Activated CD8-positive, alpha-beta memory T cell treated with anti-CD3 and anti-CD28 coated beads for 36 hours (primary cell): ENCODE data around the gene PITPNM3. TPM values are rescaled to one million over a fixed set of nuclear protein-coding genes. Genes with fewer than 3 reads are reported as not detected.

Source experiments
- CTCF ChIA-PET: fragments of 350-600 bp; sonication (Branson Sonifier 250); formaldehyde crosslinking; loops from one replicate; lab custom pipeline; 2021; ENCODE audit warnings: antibody characterized with exemption; lab: Charles Lee
- POLR2A ChIA-PET: fragments of 350-600 bp; sonication (Branson Sonifier 250); formaldehyde crosslinking; loops from one replicate; lab custom pipeline; 2021; ENCODE audit warnings: antibody characterized with exemption; lab: Charles Lee
- total RNA-seq, 2 experiments: library from RNA; stranded (reverse); gene quantifications; one replicate each; pipeline ENCODE4 v1.2.3, GENCODE V29; 2021

Gene PITPNM3
- total RNA-seq, 2 experiments from 2014 or later = 0.44 to 0.59 TPM

DNA sequence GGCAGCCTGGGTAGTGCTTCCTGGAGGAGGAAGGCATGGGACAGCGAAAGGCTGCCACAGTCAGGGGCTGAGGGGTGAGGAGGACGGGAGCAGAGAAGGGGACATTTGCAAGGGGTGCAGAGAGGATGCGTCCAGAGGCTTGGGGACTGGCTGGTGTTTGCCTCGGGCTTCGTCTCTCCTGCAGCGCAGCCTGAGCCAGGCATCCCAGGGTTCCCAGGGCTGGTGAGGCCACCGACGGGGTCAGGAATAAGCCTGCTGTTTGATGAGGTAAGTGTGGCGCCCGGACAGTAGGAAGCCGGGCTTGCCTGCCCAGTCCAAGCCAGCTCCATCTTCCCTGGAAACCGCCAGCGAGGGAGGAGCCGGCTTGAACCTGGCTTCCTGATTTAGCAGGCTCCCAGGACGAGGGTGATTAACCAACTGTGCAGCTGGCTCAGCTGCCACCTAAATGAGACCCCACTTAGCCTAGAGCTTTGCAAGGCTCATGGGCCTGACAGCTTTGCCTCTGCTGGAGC is 47.8 kb downstream of the PITPNM3 start:
- ChIA-PET POLR2A (no interaction called here), CTCF (no interaction called here)

DNA sequence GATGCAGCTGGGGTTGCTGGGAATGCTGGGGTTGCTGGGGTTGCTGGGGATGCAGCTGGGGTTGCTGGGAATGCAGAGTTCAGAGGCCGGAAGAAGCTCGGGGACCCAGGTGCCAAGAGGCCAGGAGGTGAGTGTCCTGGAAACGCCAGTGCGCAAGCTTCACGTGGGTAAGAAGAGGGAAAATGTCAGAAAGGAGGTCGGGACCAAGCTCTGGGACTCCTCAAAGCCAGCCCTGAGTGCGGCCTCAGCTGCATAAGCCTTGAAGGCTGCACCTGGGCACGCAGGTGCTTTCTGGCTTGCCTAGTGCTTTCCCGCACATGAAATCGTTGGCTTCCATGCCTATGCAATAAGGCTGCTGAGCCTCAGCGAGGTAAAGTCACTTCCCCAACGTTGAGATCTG is 48.3 kb downstream of the PITPNM3 start:
- ChIA-PET CTCF (no interaction called here), POLR2A (no interaction called here)

GRCh38 chr17:6507535-6507934 is 48.8 kb downstream of the PITPNM3 start:
- ChIA-PET POLR2A (no interaction called here), CTCF (no interaction called here)

DNA sequence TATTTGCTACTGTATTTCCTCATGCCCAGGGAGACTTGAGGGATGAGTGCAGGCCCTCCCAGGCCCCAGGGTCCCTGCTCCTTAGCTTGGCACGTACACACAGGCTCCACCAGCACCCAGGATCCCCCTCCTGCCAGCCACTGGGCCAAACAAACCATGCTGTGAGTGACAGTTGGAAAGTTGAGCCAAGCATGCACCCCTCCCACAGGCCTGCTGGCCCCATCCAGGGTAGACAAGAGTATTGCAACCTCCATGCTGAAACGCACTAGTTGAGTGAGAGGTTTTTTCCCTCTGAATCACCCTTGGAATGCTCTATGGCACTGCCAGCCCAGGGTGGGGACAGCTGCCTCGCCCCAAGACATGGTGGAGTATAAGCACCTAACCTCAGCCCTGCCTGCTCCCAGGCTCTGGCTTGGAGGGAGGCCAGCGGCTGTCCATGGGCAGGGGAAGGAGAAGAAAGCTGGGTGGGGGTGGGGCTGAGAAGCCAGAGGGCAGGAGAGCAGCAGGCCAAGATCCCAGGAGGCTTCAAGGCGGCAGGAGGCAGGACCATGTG is 49.6 kb downstream of the PITPNM3 start:
- POLR2A ChIA-PET = no interaction called here
- CTCF ChIA-PET = no interaction called here

- POLR2A ChIA-PET = no interaction called here
- CTCF ChIA-PET = no interaction called here
Measured at GRCh38 chr17:6505425-6506142, 50.8 kb downstream of the PITPNM3 start.

DNA sequence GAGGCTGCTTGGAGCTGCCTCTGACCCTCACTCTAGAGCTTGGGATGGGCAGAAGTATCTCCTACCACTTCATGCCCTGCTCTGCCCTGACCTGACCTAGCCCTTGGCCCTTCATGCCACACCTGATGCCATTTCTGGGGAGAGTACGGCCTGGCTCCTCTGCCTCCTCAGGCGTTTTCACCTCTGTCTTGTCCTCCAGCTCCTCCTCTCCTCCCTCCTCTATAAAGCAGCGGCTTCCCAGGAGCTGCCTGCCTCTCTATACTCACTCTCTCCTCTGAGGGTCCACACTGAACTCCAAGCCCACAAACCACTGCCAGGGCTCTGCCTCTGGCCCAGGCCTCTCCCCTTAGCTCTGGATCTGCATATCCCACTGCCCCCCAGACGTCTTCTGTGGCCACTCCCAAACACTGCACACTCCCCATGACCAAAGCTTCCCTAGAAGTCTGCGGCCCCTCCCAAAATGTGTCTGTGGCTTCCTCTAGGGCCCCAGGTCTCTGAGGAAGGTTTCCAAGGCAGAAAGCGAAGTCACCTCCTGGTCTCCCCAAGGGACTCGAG is 52.6 kb downstream of the PITPNM3 start:
- POLR2A ChIA-PET = no interaction called here
- CTCF ChIA-PET = interaction anchor here (1.2 kb wide), 1 partner anchor 31 kb away, joined by 3 read pairs; no protein-coding TSS in a partner anchor

- CTCF ChIA-PET = no interaction called here
Measured at GRCh38 chr17:6502871-6503509, 53.4 kb downstream of the PITPNM3 start.

DNA sequence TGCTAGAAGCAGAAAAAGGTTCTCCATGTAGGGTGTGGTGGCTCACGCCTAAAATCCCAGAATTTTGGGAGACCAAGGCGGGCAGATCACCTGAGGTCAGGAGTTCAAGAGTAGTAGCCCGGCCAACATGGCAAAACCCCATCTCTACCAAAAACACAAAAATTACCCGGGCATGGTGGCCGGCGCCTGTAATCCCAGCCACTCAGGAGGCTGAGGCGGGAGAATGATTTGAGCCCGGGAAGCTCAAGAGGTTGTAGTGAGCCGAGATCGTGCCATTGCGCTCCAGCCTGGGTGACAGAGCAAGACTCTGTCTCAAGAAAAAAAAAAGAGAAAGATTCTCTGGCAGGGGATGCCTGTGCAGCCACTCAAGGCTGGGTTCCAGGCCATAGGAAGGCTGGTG is 54.2 kb downstream of the PITPNM3 start:
- ChIA-PET CTCF (no interaction called here), POLR2A (no interaction called here)

More at GRCh38 chr17:6502871-6503509, 53.4 kb downstream of the PITPNM3 start:
- POLR2A ChIA-PET = no interaction called here

- ChIA-PET CTCF (interaction anchor here (0.6 kb wide), 1 partner anchor 750 kb away, joined by 3 read pairs; no protein-coding TSS in a partner anchor), POLR2A (no interaction called here)
Measured at GRCh38 chr17:6501359-6501758, 55.0 kb downstream of the PITPNM3 start.

GRCh38 chr17:6498901-6499540 is 57.3 kb downstream of the PITPNM3 start:
- CTCF ChIA-PET = no interaction called here
- POLR2A ChIA-PET = no interaction called here

DNA sequence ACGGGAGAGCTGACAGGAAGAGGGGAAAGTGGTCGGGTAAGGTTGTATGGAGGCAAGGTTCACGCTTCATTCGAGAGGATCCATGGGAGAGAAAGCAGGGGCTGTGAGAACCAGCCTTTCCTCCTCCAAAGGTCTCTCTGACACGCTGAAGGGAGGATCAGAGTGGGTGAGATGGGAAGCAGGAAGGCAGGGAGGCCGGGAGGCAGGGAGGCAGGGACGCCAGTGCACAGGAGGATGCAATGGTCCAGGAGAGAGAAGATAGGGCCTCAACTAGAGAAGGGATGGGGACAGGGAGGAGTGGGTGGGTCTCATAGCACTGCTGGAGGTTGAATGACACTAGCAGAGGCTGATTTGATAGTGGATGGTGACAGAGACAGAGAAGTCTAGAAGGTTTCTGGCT is 58.0 kb downstream of the PITPNM3 start:
- CTCF ChIA-PET = no interaction called here
- POLR2A ChIA-PET = no interaction called here

- ChIA-PET CTCF (interaction anchor here (0.6 kb wide), 1 partner anchor 297 kb away, joined by 5 read pairs; no protein-coding TSS in a partner anchor), POLR2A (interaction anchor here (0.6 kb wide), 1 partner anchor 104 kb away, joined by 4 read pairs; no protein-coding TSS in a partner anchor)
Measured at GRCh38 chr17:6497496-6498221, 58.7 kb downstream of the PITPNM3 start.

DNA sequence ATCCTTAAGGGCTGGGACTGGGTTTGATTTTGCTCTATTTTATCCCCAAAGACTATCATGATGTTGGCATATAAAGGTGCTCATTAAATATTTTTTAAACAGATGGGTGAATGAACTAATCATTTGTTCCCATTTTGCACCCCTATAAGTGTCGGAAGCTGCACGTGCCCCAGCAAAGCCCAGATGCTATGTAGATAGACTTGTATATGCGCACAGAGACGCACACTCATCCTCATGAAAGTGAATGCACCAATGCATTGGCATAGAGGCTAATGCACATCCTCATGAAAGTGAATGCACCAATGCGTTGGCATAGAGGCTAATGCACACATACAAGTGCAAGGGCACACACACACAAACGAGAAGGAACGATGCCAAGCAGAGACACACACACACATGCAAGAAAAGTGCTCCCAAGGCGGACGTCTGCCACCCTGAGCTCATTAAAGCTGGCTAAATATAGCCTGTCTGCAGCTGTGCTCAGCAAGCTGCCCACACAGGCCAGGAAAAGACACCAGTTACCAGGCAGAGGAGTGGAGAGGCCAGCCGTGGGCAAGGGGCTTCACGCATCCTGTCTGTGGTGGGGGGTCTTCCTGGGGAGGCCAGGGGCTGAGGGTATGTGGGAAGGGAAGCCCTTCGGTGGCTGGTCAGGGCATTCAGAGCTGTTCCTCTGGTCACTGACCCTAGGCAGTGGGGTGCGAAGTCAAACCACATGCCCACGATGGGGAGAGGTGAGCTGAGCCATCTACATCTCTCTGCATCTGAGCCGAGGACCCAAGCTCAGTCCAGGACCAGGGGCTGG is 59.5 kb downstream of the PITPNM3 start:
- CTCF ChIA-PET = no interaction called here

GRCh38 chr17:6496116-6496481 is 60.3 kb downstream of the PITPNM3 start:
- ChIA-PET POLR2A (no interaction called here), CTCF (no interaction called here)

More for the DNA sequence above, 59.5 kb downstream of the PITPNM3 start:
- POLR2A ChIA-PET = no interaction called here

DNA sequence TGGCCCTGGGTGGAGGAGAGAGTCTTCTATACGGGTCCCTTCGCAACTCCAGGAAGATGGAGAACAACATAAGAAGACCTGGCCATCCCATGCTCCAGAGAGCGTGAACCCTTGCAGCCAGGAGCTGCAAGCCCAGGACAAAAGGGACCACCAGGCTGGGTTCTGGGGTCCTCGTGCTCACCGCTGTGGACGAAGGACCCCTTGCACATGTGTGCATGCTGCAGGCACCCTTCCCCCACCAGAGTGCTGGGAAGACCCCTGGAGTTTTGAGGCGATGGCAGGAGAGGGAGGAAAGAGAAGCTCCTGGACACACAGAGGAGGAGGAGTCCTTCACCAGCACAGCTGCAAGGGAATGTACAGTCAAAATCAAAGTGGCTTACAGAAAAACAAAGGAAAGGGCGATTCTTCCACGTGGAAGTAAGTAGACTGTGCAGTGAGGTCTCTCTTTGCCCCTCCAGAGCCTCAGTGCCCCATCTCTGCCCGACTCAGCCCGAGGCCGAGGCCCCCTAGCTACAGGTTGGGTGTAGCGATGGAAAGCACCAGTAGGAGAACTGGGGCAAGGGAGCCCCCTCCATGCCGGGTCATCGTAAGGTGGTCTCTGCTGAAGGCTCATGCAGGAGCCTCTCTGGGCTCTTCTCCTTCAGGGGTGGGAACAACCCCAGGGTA is 60.8 kb downstream of the PITPNM3 start:
- ChIA-PET POLR2A (no interaction called here), CTCF (no interaction called here)

- POLR2A ChIA-PET = no interaction called here
- CTCF ChIA-PET = no interaction called here
Measured at GRCh38 chr17:6494239-6494941, 62.0 kb downstream of the PITPNM3 start.
